ENCODE data around the gene TMEM255B.
"Not testable (repeated sequence)": the region's sequence is repeated elsewhere in the genome, so short reads cannot be mapped to it uniquely, and the experiment has no call there.

Gene TMEM255B

GRCh38 chr13:113820813-113821651 lies 62.0 kb downstream of the TMEM255B start:
- peak; percentile 43 for DNase-seq

GRCh38 chr13:113821847-113822246 lies 62.8 kb downstream of the TMEM255B start:
- DNase-seq, result no peak

DNA sequence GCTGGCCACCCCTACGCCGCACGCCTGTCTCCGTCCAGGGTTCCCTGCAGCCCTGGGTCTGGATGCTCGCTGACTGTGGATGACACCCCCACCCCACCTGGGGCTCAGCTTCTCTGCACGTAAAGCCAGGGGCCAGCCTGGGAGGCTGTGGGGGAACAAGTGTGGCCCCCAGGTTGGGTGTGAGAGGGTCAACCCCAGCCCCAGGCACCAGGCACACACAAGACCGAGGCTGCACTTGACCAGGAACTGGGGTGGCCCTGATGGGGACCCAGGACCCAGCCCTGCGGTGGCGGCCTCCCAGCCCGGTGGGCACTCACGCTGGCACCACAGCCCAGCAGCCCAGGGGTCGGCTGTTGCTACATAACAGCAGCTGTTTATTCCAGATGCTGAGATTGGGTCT lies 63.2 kb downstream of the TMEM255B start:
- no peak for DNase-seq

GRCh38 chr13:113822956-113823744 lies 64.1 kb downstream of the TMEM255B start:
- no peak for DNase-seq

DNA sequence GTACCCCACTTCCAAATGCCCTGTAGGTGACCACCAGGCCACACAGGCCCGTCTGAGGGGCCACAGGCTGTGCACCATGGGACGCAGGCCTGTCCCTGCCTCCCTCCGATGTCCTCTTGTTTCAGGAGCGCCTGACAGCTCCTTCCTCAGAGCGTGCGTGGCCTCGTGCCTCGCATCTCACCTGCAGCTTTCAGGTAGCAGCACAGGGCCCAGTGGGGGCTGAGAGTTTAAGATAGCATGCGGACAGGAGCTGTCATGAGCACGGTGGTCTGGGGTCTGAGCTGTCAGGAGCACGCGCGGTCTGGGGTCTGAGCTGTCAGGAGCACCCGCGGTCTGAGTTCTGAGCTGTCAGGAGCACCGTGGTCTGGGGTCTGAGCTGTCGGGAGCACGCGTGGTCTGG lies 64.7 kb downstream of the TMEM255B start:
- DNase-seq, result no peak

DNA sequence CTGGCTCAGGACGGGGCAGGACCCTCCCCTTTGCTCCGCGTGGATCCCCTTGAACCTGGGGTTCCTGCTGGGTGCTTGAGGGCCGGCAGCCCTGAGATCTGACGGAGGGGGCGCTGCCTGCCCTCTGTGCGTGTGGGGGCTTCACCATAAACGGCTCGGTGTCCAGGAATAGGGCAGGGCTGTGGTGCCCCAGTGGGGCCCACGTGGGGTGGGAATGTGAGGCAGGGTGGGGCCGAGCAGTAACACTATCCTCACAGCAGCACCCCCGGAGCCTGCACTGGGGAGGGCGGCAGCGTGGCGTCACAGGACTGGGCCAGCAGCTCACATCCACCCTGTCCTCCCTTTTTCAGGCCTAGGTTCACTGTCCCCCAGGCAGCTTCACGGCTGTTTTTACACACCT lies 66.8 kb downstream of the TMEM255B start:
- no peak for DNase-seq

DNA sequence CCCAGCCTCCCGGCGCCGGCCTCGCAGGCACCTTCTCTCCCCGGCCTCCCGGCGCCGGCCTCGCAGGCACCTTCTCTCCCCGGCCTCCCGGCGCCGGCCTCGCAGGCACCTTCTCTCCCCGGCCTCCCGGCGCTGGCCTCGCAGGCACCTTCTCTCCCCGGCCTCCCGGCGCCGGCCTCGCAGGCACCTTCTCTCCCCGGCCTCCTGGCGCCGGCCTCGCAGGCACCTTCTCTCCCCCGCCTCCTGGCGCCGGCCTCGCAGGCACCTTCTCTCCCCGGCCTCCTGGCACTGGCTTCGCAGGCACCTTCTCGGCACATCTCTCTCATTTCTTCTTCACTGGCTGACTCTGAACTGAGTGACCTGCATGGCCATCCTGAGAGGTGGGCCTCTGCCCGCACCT lies 67.4 kb downstream of the TMEM255B start:
- not testable (repeated sequence) for DNase-seq

DNA sequence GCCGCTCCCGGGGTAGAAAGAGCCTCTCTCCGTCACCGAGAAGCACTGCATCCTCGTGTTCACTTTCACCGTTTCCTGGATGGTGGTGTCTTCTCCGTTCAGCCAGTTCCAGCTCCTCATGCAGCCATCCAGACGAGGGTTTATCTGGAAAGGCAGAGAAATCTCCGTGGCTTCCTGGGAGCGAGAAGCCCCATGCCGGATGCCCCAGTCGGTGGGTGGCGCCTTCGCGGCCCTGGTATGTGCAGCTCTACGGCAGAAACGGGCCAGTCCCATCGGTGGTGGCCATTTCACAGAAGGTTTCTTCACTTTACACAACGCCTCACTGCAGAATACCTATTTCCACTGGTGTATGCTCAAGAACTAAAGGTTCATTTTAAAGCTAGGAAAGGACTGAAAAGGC lies 68.0 kb downstream of the TMEM255B start:
- no peak for DNase-seq

DNA sequence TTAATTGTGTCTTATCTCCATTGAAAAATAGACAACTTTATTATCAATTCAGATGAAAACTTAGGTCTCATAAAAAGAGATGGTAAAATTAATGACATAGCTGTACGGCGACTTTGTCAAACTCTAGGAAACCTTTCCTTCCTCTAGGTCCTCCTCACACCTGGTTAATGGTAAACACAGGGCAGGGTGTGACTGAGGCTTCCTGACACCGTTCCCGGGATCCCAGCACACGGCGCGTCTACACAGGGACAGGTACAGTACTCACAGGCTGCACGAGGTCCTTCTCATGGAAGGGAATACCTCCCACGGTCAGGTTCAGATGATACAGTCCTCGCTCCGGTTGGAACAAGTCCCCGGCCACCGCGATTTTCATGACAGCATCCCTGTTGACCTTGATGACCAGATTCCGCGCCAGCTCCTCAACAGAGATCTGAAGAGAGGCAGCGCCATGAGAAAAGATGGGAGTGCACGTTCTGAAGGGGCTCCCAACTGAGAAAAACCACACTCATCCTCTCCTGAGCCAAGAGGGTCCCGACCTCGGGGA lies 69.3 kb downstream of the TMEM255B start:
- no peak for DNase-seq

- not testable (repeated sequence) for DNase-seq
Measured at GRCh38 chr13:113830426-113830950, 71.5 kb downstream of the TMEM255B start.

DNA sequence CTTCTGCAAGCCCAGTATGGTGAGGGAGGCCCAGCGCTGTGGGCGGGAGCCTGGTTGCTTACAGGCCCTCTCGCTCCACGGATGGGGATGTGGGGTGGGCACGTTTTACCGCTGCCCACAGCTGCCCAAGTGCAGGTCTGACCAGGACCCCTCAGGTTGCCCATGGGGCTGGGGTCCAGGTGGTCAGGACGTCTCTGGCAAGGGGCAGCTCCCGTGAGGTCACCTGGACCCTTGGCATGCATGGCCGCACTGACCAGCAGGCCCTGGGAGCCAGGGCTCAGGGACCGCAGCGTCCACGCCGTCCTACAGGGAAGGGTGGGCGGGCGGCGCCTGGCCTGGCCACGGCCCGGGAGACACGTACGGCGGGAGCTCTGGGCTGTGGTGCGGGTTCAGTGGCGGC lies 72.0 kb downstream of the TMEM255B start:
- no peak for DNase-seq

DNA sequence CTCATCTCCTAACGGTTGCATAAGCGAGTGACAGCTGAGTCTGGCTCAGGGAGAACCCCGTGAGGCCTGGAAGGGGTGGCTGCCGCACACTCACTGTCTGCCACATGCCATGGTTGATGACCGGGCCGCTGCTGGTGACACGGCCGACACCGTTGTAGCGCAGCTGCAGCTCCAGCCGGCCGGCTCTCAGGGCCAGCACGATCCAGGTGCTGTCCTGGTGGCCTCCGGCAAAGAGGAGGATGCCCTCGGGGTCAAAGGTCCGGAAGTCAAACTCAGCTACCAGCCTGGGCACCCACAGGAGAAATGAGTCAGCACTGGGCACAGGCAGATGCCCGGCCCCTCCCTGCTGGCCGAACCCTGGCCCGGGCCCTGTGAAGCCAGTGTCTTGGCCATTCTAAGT lies 73.2 kb downstream of the TMEM255B start:
- no peak for DNase-seq

GRCh38 chr13:113832631-113833030 lies 73.6 kb downstream of the TMEM255B start:
- no peak for DNase-seq

DNA sequence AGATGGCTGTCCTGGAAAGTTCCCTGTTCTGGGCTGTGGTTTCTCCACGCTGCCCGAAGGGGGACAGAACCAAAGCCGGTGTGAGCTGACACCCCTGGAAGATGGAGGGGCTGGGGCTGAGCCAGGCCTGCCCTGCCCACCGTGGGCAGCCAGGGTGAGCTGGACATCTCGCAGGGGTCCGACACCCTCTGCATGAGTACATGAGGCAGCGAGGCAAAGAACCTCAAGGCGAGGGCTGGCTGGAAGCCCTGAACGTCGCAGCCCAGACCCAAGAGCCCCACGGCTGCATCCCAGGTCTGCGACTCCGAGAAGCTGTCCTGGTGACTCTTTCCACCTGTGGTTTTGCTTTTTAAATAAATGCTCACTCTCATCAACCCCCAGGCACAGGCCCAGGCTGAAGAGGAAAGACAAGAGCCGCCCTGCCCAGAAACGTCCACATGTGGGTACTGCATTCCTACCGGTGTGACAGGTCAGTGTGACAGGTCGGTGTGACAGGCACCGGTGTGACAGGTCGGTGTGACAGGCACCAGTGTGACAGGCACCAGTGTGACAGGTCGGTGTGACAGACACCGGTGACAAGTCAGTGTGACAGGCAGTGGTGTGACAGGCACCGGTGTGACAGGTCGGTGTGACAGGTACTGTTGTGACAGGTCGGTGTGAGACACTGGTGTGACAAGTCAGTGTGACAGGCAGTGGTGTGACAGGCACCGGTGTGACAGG lies 74.2 kb downstream of the TMEM255B start:
- no peak for DNase-seq

- DNase-seq, result not testable (repeated sequence)
Measured at GRCh38 chr13:113834006-113834405, 75.0 kb downstream of the TMEM255B start.

DNA sequence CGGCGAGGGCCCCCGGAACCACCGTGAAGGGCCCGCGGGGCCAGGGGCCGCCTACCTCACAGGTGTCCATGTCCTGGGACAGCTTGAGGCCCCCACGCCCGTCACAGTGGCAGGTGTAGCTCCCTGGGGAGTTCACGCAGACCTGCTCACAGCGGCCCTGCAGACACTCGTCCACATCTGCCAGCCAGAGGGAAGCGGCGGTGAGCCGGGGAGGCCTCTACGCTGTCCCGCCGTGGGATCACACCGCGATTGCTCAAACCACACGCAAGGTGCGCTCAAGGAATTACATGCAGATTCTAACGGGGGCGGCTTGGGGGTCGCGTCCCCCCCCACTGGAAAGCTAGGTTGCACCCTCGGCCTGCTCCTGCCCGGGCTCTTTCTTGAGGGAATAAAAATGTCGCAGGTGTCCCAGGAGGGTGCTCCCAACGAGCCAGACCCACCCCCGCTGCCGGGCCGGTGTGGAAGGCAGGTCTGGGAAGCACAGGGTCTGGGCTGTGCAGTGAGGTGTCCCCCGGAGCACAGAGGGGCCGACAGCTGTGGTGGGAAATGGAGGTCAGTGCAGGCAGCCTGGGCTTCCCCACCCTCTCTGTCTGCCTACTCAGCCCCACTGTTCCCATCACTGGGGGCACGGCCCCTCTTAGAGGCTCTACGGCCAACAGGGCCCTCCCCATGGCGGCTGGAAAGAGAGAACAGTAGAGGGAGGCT lies 75.6 kb downstream of the TMEM255B start:
- no peak for DNase-seq

- DNase-seq, result peak; percentile 70
Measured at GRCh38 chr13:113835461-113836270, 76.6 kb downstream of the TMEM255B start.

DNA sequence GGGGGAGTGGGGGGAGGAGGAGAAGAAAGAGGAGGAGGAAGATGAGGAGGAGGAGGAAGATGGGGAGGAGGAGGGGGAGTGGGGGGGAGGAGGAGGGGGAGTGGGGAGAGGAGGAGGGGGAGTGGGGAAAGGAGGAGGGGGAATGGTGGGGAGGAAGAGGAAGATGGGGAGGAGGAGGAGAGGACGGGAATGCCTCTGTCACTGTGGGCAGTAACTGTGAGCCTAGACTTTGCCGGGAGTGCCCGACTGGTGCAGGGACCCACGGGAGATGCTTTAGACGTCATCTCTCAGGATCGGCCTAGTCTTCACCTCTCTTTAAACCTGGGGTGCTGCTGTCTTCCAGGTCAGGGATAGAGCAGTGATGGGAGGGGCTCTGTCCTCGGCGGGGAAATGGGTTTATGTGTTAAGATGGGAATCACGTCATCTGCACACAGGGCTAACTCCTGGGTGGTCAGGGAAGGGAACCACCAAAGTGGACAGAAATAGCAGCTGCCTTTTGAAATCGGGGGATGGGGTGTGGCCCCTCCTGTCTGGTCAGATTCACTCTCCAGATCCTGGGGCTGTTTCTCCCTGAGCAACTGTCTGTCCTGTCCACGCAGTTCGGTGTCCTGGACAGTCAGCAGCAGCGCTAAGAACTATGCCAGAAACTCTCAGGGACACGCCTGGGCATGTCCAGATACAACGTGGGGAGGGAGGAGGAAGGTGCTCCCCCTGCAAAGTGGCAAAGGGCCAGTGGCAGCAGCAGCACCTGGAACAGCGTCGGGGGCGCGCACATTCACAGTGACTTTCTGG lies 77.9 kb downstream of the TMEM255B start:
- DNase-seq, result peak; percentile 48

DNA sequence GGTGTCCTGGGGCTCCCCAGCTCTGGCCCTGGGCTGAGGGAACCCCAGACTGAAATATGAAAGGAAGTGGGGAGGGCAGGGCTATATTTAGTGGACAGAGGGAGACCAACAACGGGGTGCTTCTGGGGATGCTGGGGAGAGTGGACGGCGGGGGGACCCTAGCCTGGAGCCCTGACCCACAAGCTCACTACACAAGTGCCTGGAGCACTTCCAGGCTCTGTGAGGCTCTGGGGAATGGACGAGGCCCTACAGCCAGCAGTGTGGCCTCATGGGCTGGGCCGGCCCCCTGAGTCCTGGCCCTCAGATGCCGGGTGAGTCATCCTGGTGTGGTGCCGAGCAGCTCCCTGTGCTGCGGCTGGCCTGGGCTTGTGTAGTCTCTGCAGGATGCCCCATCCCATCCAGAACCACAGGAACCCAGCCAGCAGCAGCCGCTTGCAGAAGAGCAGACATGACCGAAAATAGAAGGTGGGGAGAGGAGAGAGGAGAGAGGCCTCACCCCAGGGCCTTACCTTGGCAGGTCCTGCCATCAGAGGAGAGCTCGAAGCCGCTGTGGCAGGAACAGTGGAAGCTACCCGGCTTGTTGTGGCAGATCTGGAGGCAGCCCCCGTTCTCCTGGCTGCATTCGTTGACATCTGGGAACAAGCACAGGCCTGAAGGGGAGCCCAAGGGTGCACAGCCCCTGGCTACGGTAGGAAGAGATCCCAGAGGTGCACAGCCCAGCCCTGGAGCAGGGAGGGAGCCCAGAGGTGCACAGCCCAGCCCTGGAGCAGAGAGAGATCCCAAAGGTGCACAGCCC lies 78.7 kb downstream of the TMEM255B start:
- peak; percentile 71 for DNase-seq

Measured in NCI-H510A (cell line).